ENCODE measurements around the gene LBHD2. TPM values are rescaled to one million over a fixed set of nuclear protein-coding genes. Genes with fewer than 3 reads are reported as not detected.

The LBHD2 gene
- total and polyA plus RNA-seq, 2 of the 13 experiments (the other 11 are each of a cell fraction or from before 2014, with no cell fraction given) = 0.67 to 1.00 TPM

DNA sequence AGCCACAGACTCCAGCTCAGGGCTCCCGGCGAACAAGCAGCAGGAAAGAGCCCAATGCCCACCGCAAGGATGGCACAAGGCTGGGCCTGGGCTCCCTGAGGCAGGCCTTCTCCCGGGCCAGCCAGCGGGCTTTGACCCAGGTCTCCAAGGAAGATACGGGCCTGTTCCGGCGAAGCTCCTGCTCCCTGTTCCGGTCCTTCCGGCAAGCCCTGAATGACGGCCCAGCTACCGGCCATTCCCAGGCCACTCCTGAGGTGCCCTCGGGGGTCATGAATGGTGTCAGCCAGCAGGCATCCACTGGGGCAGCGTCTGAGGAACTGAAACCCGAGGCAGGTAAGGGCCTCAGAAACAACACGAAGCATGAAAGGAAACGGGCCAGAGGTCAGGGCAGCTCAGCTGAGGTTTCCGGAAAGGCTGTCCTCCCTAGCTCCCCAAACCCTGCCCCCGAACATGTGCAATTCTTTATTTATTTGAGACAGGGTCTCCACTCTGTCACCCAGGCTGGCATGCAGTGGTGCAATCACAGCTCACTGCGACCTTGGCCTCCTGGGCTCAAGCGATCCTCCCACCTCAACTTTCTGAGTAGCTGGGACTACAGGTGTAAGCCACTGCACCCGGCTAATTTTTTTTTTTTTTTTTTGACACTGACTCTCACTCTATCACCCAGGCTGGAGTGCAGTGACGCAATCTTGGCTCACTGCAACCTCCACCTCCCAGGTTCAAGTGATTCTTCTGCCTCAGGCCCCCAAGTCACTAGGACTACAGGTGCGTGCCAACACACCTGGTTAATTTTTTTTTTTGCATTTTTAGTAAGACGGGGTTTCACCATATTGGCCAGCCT, 16.5 kb downstream of the LBHD2 start (continued):
- TF ChIP-seq, protein P1, sequence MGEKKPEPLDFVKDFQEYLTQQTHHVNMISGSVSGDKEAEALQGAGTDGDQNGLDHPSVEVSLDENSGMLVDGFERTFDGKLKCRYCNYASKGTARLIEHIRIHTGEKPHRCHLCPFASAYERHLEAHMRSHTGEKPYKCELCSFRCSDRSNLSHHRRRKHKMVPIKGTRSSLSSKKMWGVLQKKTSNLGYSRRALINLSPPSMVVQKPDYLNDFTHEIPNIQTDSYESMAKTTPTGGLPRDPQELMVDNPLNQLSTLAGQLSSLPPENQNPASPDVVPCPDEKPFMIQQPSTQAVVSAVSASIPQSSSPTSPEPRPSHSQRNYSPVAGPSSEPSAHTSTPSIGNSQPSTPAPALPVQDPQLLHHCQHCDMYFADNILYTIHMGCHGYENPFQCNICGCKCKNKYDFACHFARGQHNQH (CRISPR knock-in tag; IDR thresholded peaks at IDR 0.05) = peak; percentile 43; the same call in 1 of the 2 replicates
- TF ChIP-seq POLR2A (IDR thresholded peaks at IDR 0.05; ENCODE audit: insufficient read depth in 1 of 2, low read depth in 2 of 2, low read length in 2 of 2) (peak in 1 of 2 experiments; percentile 60; a peak in 2 of 4 replicates), SIN3B (IDR thresholded peaks at IDR 0.05; ENCODE audit: low read length) (no peak), ZNF879 (CRISPR knock-in tag; IDR thresholded peaks at IDR 0.05) (no peak), HDAC2 (CRISPR knock-in tag; IDR thresholded peaks at IDR 0.05) (peak; percentile 92), AHR (CRISPR knock-in tag; IDR thresholded peaks at IDR 0.05) (0 out of 2 replicates have a peak, but pooled peaks have one; percentile 68), SYNCRIP (IDR thresholded peaks at IDR 0.05; ENCODE audit: insufficient read depth, low read depth, low read length) (no peak), NBN (conservative IDR thresholded peaks at IDR 0.05) (no peak), HNRNPLL (IDR thresholded peaks at IDR 0.05; ENCODE audit: low read depth, low read length, poor library complexity, severe bottlenecking) (no peak), ZNF34 (CRISPR knock-in tag; IDR thresholded peaks at IDR 0.05; ENCODE audit: borderline replicate concordance) (0 out of 2 replicates have a peak, but pooled peaks have one; percentile 76), ZNF33A (CRISPR knock-in tag; IDR thresholded peaks at IDR 0.05; ENCODE audit: borderline replicate concordance) (peak; percentile 41; the same call in 1 of the 2 replicates), ZNF672 (CRISPR knock-in tag; IDR thresholded peaks at IDR 0.05) (no peak), JUND (CRISPR knock-in tag; IDR thresholded peaks at IDR 0.05) (peak; percentile 69)
- TF ChIP-seq, protein P2, sequence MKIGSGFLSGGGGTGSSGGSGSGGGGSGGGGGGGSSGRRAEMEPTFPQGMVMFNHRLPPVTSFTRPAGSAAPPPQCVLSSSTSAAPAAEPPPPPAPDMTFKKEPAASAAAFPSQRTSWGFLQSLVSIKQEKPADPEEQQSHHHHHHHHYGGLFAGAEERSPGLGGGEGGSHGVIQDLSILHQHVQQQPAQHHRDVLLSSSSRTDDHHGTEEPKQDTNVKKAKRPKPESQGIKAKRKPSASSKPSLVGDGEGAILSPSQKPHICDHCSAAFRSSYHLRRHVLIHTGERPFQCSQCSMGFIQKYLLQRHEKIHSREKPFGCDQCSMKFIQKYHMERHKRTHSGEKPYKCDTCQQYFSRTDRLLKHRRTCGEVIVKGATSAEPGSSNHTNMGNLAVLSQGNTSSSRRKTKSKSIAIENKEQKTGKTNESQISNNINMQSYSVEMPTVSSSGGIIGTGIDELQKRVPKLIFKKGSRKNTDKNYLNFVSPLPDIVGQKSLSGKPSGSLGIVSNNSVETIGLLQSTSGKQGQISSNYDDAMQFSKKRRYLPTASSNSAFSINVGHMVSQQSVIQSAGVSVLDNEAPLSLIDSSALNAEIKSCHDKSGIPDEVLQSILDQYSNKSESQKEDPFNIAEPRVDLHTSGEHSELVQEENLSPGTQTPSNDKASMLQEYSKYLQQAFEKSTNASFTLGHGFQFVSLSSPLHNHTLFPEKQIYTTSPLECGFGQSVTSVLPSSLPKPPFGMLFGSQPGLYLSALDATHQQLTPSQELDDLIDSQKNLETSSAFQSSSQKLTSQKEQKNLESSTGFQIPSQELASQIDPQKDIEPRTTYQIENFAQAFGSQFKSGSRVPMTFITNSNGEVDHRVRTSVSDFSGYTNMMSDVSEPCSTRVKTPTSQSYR (CRISPR knock-in tag; IDR thresholded peaks at IDR 0.05; ENCODE audit: borderline replicate concordance) = peak; percentile 83; the same call in 1 of the 2 replicates
- TF ChIP-seq, protein P3, sequence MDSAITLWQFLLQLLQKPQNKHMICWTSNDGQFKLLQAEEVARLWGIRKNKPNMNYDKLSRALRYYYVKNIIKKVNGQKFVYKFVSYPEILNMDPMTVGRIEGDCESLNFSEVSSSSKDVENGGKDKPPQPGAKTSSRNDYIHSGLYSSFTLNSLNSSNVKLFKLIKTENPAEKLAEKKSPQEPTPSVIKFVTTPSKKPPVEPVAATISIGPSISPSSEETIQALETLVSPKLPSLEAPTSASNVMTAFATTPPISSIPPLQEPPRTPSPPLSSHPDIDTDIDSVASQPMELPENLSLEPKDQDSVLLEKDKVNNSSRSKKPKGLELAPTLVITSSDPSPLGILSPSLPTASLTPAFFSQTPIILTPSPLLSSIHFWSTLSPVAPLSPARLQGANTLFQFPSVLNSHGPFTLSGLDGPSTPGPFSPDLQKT (CRISPR knock-in tag; IDR thresholded peaks at IDR 0.05; ENCODE audit: borderline replicate concordance) = no peak
- TF ChIP-seq, protein P4, sequence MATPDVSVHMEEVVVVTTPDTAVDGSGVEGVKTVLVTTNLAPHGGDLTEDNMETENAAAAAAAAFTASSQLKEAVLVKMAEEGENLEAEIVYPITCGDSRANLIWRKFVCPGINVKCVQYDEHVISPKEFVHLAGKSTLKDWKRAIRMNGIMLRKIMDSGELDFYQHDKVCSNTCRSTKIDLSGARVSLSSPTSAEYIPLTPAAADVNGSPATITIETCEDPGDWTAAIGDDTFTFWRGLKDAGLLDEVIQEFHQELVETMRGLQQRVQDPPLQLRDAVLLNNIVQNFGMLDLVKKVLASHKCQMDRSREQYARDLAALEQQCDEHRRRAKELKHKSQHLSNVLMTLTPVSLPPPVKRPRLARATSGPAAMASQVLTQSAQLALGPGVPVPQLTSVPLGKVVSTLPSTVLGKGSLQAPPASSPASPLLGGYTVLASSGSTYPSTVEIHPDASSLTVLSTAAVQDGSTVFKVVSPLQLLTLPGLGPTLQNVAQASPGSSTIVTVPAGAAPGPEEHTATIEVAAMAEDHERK (CRISPR knock-in tag; IDR thresholded peaks at IDR 0.05; ENCODE audit: low read depth) = no peak
- TF ChIP-seq, protein P5, sequence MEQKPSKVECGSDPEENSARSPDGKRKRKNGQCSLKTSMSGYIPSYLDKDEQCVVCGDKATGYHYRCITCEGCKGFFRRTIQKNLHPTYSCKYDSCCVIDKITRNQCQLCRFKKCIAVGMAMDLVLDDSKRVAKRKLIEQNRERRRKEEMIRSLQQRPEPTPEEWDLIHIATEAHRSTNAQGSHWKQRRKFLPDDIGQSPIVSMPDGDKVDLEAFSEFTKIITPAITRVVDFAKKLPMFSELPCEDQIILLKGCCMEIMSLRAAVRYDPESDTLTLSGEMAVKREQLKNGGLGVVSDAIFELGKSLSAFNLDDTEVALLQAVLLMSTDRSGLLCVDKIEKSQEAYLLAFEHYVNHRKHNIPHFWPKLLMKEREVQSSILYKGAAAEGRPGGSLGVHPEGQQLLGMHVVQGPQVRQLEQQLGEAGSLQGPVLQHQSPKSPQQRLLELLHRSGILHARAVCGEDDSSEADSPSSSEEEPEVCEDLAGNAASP (CRISPR knock-in tag; IDR thresholded peaks at IDR 0.05; ENCODE audit: borderline replicate concordance) = peak; percentile 92
- TF ChIP-seq, protein P6, sequence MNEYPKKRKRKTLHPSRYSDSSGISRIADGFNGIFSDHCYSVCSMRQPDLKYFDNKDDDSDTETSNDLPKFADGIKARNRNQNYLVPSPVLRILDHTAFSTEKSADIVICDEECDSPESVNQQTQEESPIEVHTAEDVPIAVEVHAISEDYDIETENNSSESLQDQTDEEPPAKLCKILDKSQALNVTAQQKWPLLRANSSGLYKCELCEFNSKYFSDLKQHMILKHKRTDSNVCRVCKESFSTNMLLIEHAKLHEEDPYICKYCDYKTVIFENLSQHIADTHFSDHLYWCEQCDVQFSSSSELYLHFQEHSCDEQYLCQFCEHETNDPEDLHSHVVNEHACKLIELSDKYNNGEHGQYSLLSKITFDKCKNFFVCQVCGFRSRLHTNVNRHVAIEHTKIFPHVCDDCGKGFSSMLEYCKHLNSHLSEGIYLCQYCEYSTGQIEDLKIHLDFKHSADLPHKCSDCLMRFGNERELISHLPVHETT (CRISPR knock-in tag; conservative IDR thresholded peaks at IDR 0.05) = peak; percentile 58; the same call in 1 of the 2 replicates
